Spleen (tissue), 11 donors: Measurements from ENCODE around the gene DENND1B. TPM values are rescaled to one million over a fixed set of nuclear protein-coding genes. Genes with fewer than 3 reads are reported as not detected.

ENCODE experiments used
- DNase-seq: peaks from one replicate; pipeline ENCODE4 v3.0.0-alpha.2; 2020
- H3K27ac ChIP-seq, 8 donors: fragments of 200-600 bp; sonication (generic) in 7 of 8; 1 replicate in 4 of 8; 2 replicates in 4 of 8; pipeline versions ENCODE4 v1.5.0 to v1.8.0; 2016 to 2021; ENCODE audit warnings: inconsistent platforms in 4 of 8, mild to moderate bottlenecking in 4 of 8, moderate library complexity in 1 of 8
- H3K27me3 ChIP-seq, 7 donors: fragments of 200-600 bp; sonication (generic) in 6 of 7; replicated peaks in 1 of 7; 1 replicate in 4 of 7; 2 replicates in 3 of 7; pipeline versions ENCODE4 v1.5.0 to v1.8.0; 2016 to 2021; ENCODE audit warnings: inconsistent platforms in 3 of 7, mild to moderate bottlenecking in 1 of 7
- H3K36me3 ChIP-seq, 6 donors: fragments of 200-600 bp; sonication (generic) in 5 of 6; 1 replicate in 4 of 6; 2 replicates in 2 of 6; pipeline versions ENCODE4 v1.5.0 to v1.8.0; 2016 to 2021; ENCODE audit warnings: inconsistent platforms in 2 of 6
- H3K4me1 ChIP-seq, 6 donors: fragments of 200-600 bp; sonication (generic) in 5 of 6; 1 replicate in 3 of 6; 2 replicates in 3 of 6; pipeline versions ENCODE4 v1.5.0 to v1.8.0; 2016 to 2021; ENCODE audit warnings: inconsistent platforms in 3 of 6
- H3K4me3 ChIP-seq, 8 donors: fragments of 200-600 bp; sonication (generic) in 7 of 8; 1 replicate in 4 of 8; 2 replicates in 4 of 8; pipeline versions ENCODE4 v1.5.0 to v1.8.0; 2016 to 2021; ENCODE audit warnings: inconsistent platforms in 4 of 8, mild to moderate bottlenecking in 4 of 8, moderate library complexity in 2 of 8
- H3K9me3 ChIP-seq, 8 donors: fragments of 200-600 bp; sonication (generic) in 7 of 8; 1 replicate in 4 of 8; 2 replicates in 4 of 8; pipeline versions ENCODE4 v1.5.0 to v1.8.0; 2016 to 2021; ENCODE audit warnings: inconsistent platforms in 4 of 8
- CTCF ChIP-seq, 11 experiments: fragments of 200-600 bp in 7 of 11; fragments of 450-650 bp in 4 of 11; sonication (generic) in 4 of 11; IDR thresholded peaks in 8 of 11; conservative IDR thresholded peaks in 3 of 11; 1 replicate in 7 of 11; 2 replicates in 4 of 11; pipeline versions ENCODE4 v1.4.0 to v1.8.0; 2016 to 2021; ENCODE audit warnings: antibody characterized with exemption in 11 of 11, inconsistent platforms in 4 of 11, mild to moderate bottlenecking in 1 of 11
- POLR2A ChIP-seq, 3 donors: fragments of 450-650 bp; IDR thresholded peaks; one replicate each; pipeline ENCODE4 v1.5.1; 2017; ENCODE audit warnings: antibody characterized with exemption in 3 of 3, mild to moderate bottlenecking in 1 of 3
- POLR2AphosphoS5 ChIP-seq, 3 donors: sonication (generic); formaldehyde crosslinking; IDR thresholded peaks; one replicate each; pipeline ENCODE4 v1.5.1; 2017; ENCODE audit warnings: antibody characterized with exemption in 3 of 3
- WGBS, 5 donors: extraction: QIAGEN DNeasy Blood & Tissue Kit in 3 of 5; methylation state at CpG; one replicate each; pipeline versions ENCODE4 v1.1.5 to v1.1.7; 2013 to 2018; 5-methylcytosine and 5-hydroxymethylcytosine counted together
- intact Hi-C: fragments of 100-400 bp; cut with DNase I; formaldehyde crosslinking; loops from one replicate; pipeline ENCODE4 v1.15.0; 2023; ENCODE audit warnings: low total_unique reads
- polyA plus RNA-seq, 3 donors: library from polyadenylated mRNA; stranded (reverse); fragments of 200-250 nt; gene quantifications; one replicate each; pipeline ENCODE4 v1.2.1, GENCODE V29; 2013
- total RNA-seq, 7 donors: library from RNA; depleted of rRNA in 3 of 7; stranded (reverse); fragments of >200 nt in 3 of 7; fragmentation: NEBNext Ultra II Directional in 4 of 7; extraction: Animal tissue kit (Norgen Biotek cat#: 25700) in 4 of 7; gene quantifications; one replicate each; pipeline versions ENCODE4 v1.1.0 to v1.2.1, GENCODE V29; 2016 to 2021
- donor health status: healthy with polysubstance abuse.
- donor health status: DM: no; HTN: no; CAD: no; lungs with moderate emphysema.
- donor health status: DM: no; HTN: no; CAD: no.
- donor health status: Bipolar disorder and iron deficiency.
- donor health status: healthy.
- donor health status: DM: no; HTN: no; CAD: no.
- donor health status: DM: yes; HTN: yes; CAD: no.

DENND1B gene
- total and polyA plus RNA-seq, 10 donors: 2.8 to 31.8 (median 19.6) TPM

DNA sequence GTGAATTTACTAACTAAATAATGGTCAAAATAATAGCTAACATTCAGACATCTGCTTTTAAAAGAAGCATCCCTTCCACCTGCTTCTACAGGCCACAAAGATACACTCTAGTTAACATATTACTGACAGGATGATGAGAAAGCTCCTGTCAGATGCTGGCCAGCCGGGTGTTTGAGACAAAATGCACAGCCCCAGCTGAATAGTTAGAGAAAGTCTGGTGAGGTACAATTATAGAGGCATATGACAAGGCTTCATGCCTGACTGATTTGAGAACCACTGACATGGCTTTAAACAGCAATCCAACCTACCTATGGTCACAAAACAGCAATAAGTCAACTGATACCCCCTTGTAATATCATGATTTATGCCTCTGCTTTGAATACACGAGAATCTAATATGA lies 137.0 kb downstream of the DENND1B start:
- peaks cover 0 to 6% (median 0%) of the 10 kb centered on the region in 8 donors for H3K9me3 ChIP-seq
- intact Hi-C loops: no loop called here
- peak overlapping the region in 6 of 8 donors; percentile 61 to 79 (median 69) for H3K27ac ChIP-seq
- H3K4me1 ChIP-seq: no peaks in the 10 kb centered on the region
- no peak overlapping the region for H3K4me3 ChIP-seq
- 73 to 88% (median 81%) methylated on average over 2 of the region's 2 CpGs for WGBS, 5 donors
- no peak for TF ChIP-seq POLR2A (IDR thresholded peaks at IDR 0.05)
- no peak for DNase-seq
- peaks cover 0 to 44% (median 9%) of the 10 kb centered on the region in 6 donors for H3K36me3 ChIP-seq
- no peaks in the 10 kb centered on the region for H3K27me3 ChIP-seq

DNA sequence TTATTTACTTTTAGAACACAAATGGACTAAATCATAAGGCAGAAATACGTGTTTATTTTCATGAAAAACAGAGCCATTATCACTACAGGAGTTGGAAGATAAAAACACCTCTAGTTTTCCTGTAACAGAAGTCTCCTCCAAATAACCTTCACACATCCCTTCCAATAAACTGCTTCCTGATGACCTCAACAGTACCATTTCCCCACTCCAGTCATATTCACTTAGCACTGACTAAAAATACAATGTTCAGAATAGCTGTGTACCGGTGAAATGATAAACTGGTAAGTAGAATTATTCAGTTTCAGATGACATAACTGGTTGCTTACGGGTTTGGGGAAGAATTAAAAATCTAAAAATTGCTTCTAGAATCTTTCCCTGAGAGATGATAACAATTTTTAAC lies 137.9 kb downstream of the DENND1B start:
- peak overlapping the region; percentile 1 to 79 (median 64) for H3K27ac ChIP-seq
- H3K36me3 ChIP-seq: peaks cover 0 to 38% (median 5%) of the 10 kb centered on the region in 6 donors
- H3K9me3 ChIP-seq: peaks cover 0 to 12% (median 0%) of the 10 kb centered on the region in 8 donors
- WGBS, 5 donors: 73 to 78% (median 77%) methylated on average over 3 of the region's 3 CpGs
- intact Hi-C loops: no loop called here
- no peak overlapping the region for H3K4me3 ChIP-seq
- no peaks in the 10 kb centered on the region for H3K27me3 ChIP-seq
- DNase-seq: no peak
- H3K4me1 ChIP-seq: no peaks in the 10 kb centered on the region
- no peak for TF ChIP-seq CTCF (IDR thresholded peaks at IDR 0.05 in 8 of 11, conservative IDR thresholded peaks at IDR 0.05 in 3 of 11)
- no peak for TF ChIP-seq POLR2AphosphoS5 (IDR thresholded peaks at IDR 0.05)
- no peak for TF ChIP-seq POLR2A (IDR thresholded peaks at IDR 0.05)

DNA sequence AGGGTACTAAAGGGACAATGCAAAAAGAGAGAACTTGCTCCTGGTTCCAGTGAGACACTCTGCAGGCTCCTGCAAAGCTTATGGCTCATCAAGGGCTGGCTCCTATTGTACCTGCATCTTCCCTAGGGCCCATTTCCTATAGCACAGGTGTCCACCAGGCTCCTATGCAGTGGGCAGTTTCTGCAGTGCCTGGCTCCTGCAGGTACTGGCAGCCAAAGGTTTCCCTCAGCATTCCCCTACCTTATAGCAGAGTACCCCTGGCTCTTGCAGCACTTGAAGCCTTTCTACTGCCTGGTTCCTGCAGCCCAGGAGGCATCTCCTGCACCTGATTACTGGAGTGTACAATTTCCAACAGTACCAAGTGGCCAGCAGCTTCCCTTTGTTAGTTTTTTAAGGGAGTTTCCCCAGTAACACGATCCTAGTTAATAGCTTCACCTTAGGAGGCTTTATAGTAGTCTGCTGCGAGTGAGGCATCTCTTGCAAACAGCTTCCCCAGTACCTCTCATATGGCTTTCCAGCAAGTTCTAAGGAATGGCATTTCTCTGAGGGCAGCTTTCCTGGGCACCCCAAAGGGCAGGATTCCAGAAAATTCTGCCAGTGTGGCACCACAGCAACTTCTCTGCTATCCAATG lies 141.7 kb downstream of the DENND1B start:
- intact Hi-C loops: no loop called here
- H3K27me3 ChIP-seq: no peaks in the 10 kb centered on the region
- no peak for TF ChIP-seq POLR2AphosphoS5 (IDR thresholded peaks at IDR 0.05)
- no peak overlapping the region for H3K27ac ChIP-seq
- H3K36me3 ChIP-seq: peaks cover 0 to 23% (median 0%) of the 10 kb centered on the region in 6 donors
- DNase-seq: peak; percentile 35
- no peak overlapping the region for H3K4me3 ChIP-seq
- WGBS, 5 donors: 91 to 96% (median 93%) methylated on average over 2 of the region's 2 CpGs
- peaks cover 0 to 17% (median 4%) of the 10 kb centered on the region in 8 donors for H3K9me3 ChIP-seq
- no peaks in the 10 kb centered on the region for H3K4me1 ChIP-seq

DNA sequence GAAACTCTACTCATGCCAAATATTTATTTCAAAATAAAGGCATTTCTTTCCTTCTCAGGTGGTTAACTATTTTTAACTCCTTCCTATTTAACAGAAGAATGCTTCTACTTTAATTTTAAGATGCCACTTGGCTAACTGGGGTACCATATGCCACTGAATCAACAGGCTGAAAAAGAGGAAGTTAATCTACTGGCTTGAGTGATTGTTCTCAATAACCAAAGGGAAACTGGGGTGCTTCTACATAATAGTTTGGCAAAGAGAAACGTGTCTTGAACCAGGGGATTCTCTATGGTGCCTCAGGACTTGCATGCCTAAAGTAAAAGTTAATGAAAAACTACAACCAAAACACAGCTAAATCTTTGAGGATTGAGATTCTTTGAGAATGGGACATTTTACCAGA lies 142.6 kb downstream of the DENND1B start:
- H3K4me1 ChIP-seq: no peaks in the 10 kb centered on the region
- H3K27me3 ChIP-seq: no peaks in the 10 kb centered on the region
- TF ChIP-seq POLR2A (IDR thresholded peaks at IDR 0.05) (no peak), CTCF (IDR thresholded peaks at IDR 0.05 in 8 of 11, conservative IDR thresholded peaks at IDR 0.05 in 3 of 11) (no peak), POLR2AphosphoS5 (IDR thresholded peaks at IDR 0.05) (no peak)
- H3K36me3 ChIP-seq: peaks cover 0 to 23% (median 0%) of the 10 kb centered on the region in 6 donors
- WGBS, 5 donors: 36 to 55% (median 38%) methylated on average over 1 of the region's 1 CpG
- no peak for DNase-seq
- H3K27ac ChIP-seq: no peak overlapping the region
- no peak overlapping the region for H3K4me3 ChIP-seq
- H3K9me3 ChIP-seq: peaks cover 0 to 17% (median 4%) of the 10 kb centered on the region in 8 donors
- intact Hi-C loops: no loop called here

DNA sequence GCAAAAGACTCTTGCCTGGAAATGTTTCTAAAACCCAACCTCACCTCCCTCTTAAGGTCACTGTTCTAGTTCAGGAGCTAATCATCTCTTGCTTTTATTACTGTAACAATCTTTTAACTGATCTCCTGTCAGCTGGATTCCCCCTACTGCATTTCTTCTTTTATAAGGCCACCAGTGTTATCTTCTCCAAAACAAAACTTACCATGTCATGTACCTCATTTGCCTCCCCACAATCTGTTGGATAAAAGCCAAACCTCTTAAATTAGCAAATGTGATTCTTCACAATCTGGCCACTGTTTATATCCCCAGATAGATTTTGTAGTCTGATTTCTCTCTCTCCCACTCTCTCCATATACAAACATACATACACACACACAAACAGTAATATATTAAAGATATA lies 143.3 kb downstream of the DENND1B start:
- Histone ChIP-seq H3K27me3 (no peaks in the 10 kb centered on the region), H3K36me3 (peaks cover 0 to 23% (median 0%) of the 10 kb centered on the region in 6 donors), H3K27ac (no peak overlapping the region), H3K4me3 (no peak overlapping the region), H3K4me1 (no peaks in the 10 kb centered on the region), H3K9me3 (peaks cover 0 to 17% (median 4%) of the 10 kb centered on the region in 8 donors)
- TF ChIP-seq CTCF (IDR thresholded peaks at IDR 0.05 in 8 of 11, conservative IDR thresholded peaks at IDR 0.05 in 3 of 11) (no peak), POLR2AphosphoS5 (IDR thresholded peaks at IDR 0.05) (no peak), POLR2A (IDR thresholded peaks at IDR 0.05) (no peak)
- intact Hi-C loops: no loop called here
- no peak for DNase-seq
